Activated CD4-positive, alpha-beta T cell treated with anti-CD3 and anti-CD28 coated beads, Interleukin-2, amount 10 ng/mL, durations not matched to agents 7 days and 5 days (primary cell): ENCODE data around the gene WIZ. TPM values are rescaled to one million over a fixed set of nuclear protein-coding genes. Genes with fewer than 3 reads are reported as not detected.
"Not testable (repeated sequence)": the region's sequence is repeated elsewhere in the genome, so short reads cannot be mapped to it uniquely, and the experiment has no call there.

Experiments
- CTCF ChIA-PET: fragments of 350-600 bp; sonication (Branson Sonifier 250); formaldehyde crosslinking; loops from one replicate; lab custom pipeline; 2021; ENCODE audit warnings: antibody characterized with exemption; lab: Charles Lee
- POLR2A ChIA-PET: fragments of 350-600 bp; sonication (Branson Sonifier 250); formaldehyde crosslinking; loops from one replicate; lab custom pipeline; 2021; ENCODE audit warnings: antibody characterized with exemption; lab: Charles Lee
- DNase-seq: peaks from one replicate; pipeline ENCODE4 v3.0.0-alpha.2; 2020
- H3K27ac Mint-ChIP-seq: one replicate; pipeline ENCODE4 v1.8.0; 2021; ENCODE audit warnings: mild to moderate bottlenecking, moderate library complexity, mixed read lengths
- H3K27me3 Mint-ChIP-seq: one replicate; pipeline ENCODE4 v1.8.0; 2021; ENCODE audit warnings: mixed read lengths
- H3K36me3 Mint-ChIP-seq: one replicate; pipeline ENCODE4 v1.8.0; 2021; ENCODE audit warnings: low read depth, mixed read lengths
- H3K4me1 Mint-ChIP-seq: one replicate; pipeline ENCODE4 v1.8.0; 2021; ENCODE audit warnings: mixed read lengths
- H3K4me3 Mint-ChIP-seq: one replicate; pipeline ENCODE4 v1.8.0; 2021; ENCODE audit warnings: mild to moderate bottlenecking, moderate library complexity, mixed read lengths
- H3K9me3 Mint-ChIP-seq: one replicate; pipeline ENCODE4 v1.8.0; 2021; ENCODE audit warnings: mixed read lengths
- total RNA-seq, 2 experiments: library from RNA; stranded (reverse); gene quantifications; one replicate each; pipeline ENCODE4 v1.2.3, GENCODE V29; 2021

Gene WIZ
- total RNA-seq, 2 experiments from 2014 or later: 28.7 to 31.6 TPM

GRCh38 chr19:15401397-15401710, 48.4 kb downstream of the WIZ start:
- H3K9me3 Mint-ChIP-seq: no peaks in the 10 kb centered on the region
- H3K4me3 Mint-ChIP-seq: no peak overlapping the region
- ChIA-PET CTCF (interaction anchor here (1.1 kb wide), 1 partner anchor 15 kb away, joined by 4 read pairs; no protein-coding TSS in a partner anchor), POLR2A (no interaction called here)
- DNase-seq: no peak
- H3K36me3 Mint-ChIP-seq: peaks cover 27% of the 10 kb centered on the region
- H3K27me3 Mint-ChIP-seq: no peaks in the 10 kb centered on the region
- peaks cover 7% of the 10 kb centered on the region for H3K4me1 Mint-ChIP-seq
- H3K27ac Mint-ChIP-seq: no peak overlapping the region

- no peak overlapping the region for H3K27ac Mint-ChIP-seq
- no peaks in the 10 kb centered on the region for H3K27me3 Mint-ChIP-seq
- ChIA-PET POLR2A (no interaction called here), CTCF (interaction anchor here (0.6 kb wide), 1 partner anchor 164 kb away, joined by 3 read pairs; no protein-coding TSS in a partner anchor)
- H3K4me3 Mint-ChIP-seq: no peak overlapping the region
- H3K9me3 Mint-ChIP-seq: no peaks in the 10 kb centered on the region
- H3K4me1 Mint-ChIP-seq: peaks cover 8% of the 10 kb centered on the region
- no peak for DNase-seq
- peaks cover 32% of the 10 kb centered on the region for H3K36me3 Mint-ChIP-seq
Measured at GRCh38 chr19:15400521-15401396, 49.0 kb downstream of the WIZ start.

GRCh38 chr19:15399635-15400034, 50.1 kb downstream of the WIZ start:
- Mint-ChIP-seq H3K27ac (peak overlapping the region; percentile 9), H3K27me3 (no peaks in the 10 kb centered on the region), H3K9me3 (no peaks in the 10 kb centered on the region), H3K4me3 (no peak overlapping the region), H3K4me1 (peaks cover 5% of the 10 kb centered on the region), H3K36me3 (peaks cover 32% of the 10 kb centered on the region)
- ChIA-PET CTCF (interaction anchor here (1.7 to 1.8 kb wide), 2 partner anchors 12 to 20 kb away, joined by 6 read pairs; partner anchors contain the start of gene AKAP8L), POLR2A (no interaction called here)
- no peak for DNase-seq

- ChIA-PET POLR2A (no interaction called here), CTCF (interaction anchor here (1.7 to 1.8 kb wide), 2 partner anchors 12 to 20 kb away, joined by 6 read pairs; partner anchors contain the start of gene AKAP8L)
- Mint-ChIP-seq H3K27me3 (no peaks in the 10 kb centered on the region), H3K9me3 (no peaks in the 10 kb centered on the region), H3K4me3 (no peak overlapping the region), H3K4me1 (peaks cover 1% of the 10 kb centered on the region), H3K27ac (no peak overlapping the region), H3K36me3 (peaks cover 33% of the 10 kb centered on the region)
- no peak for DNase-seq
Measured at GRCh38 chr19:15399234-15399515, 50.6 kb downstream of the WIZ start.

- H3K4me3 Mint-ChIP-seq: no peak overlapping the region
- H3K36me3 Mint-ChIP-seq: peaks cover 38% of the 10 kb centered on the region
- H3K27ac Mint-ChIP-seq: no peak overlapping the region
- DNase-seq: no peak
- CTCF ChIA-PET: interaction anchor here (1.7 to 1.8 kb wide), 2 partner anchors 13 to 21 kb away, joined by 6 read pairs; partner anchors contain the start of gene AKAP8L
- no peaks in the 10 kb centered on the region for H3K27me3 Mint-ChIP-seq
- POLR2A ChIA-PET: no interaction called here
- H3K9me3 Mint-ChIP-seq: no peaks in the 10 kb centered on the region
- peaks cover 1% of the 10 kb centered on the region for H3K4me1 Mint-ChIP-seq
Measured at GRCh38 chr19:15398501-15399233, 51.1 kb downstream of the WIZ start.

GRCh38 chr19:15397782-15398181, 52.0 kb downstream of the WIZ start:
- Mint-ChIP-seq H3K27me3 (no peaks in the 10 kb centered on the region), H3K27ac (no peak overlapping the region), H3K36me3 (peaks cover 41% of the 10 kb centered on the region), H3K4me3 (no peak overlapping the region), H3K9me3 (no peaks in the 10 kb centered on the region), H3K4me1 (peaks cover 1% of the 10 kb centered on the region)
- ChIA-PET POLR2A (no interaction called here), CTCF (interaction anchor here (0.7 to 1.8 kb wide), 2 partner anchors 13 to 21 kb away, joined by 3 to 6 read pairs; partner anchors contain the start of gene AKAP8L)
- no peak for DNase-seq

- no peak overlapping the region for H3K4me3 Mint-ChIP-seq
Measured at GRCh38 chr19:15397236-15397635, 52.5 kb downstream of the WIZ start.

GRCh38 chr19:15396436-15396835, 53.3 kb downstream of the WIZ start:
- Mint-ChIP-seq H3K9me3 (no peaks in the 10 kb centered on the region), H3K4me3 (no peak overlapping the region), H3K36me3 (peaks cover 42% of the 10 kb centered on the region), H3K4me1 (peaks cover 1% of the 10 kb centered on the region), H3K27me3 (no peaks in the 10 kb centered on the region), H3K27ac (no peak overlapping the region)
- DNase-seq: no peak
- ChIA-PET POLR2A (no interaction called here), CTCF (interaction anchor here (1.3 kb wide), 1 partner anchor 23 kb away, joined by 6 read pairs; the partner anchor contains the start of gene AKAP8L)

More at GRCh38 chr19:15397236-15397635, 52.5 kb downstream of the WIZ start:
- H3K36me3 Mint-ChIP-seq: peaks cover 41% of the 10 kb centered on the region
- no peak for DNase-seq
- ChIA-PET CTCF (interaction anchor here (0.7 to 1.3 kb wide), 2 partner anchors 22 kb away, joined by 3 to 6 read pairs; partner anchors contain the start of gene AKAP8L), POLR2A (no interaction called here)
- H3K4me1 Mint-ChIP-seq: peaks cover 1% of the 10 kb centered on the region
- H3K9me3 Mint-ChIP-seq: no peaks in the 10 kb centered on the region
- H3K27me3 Mint-ChIP-seq: no peaks in the 10 kb centered on the region
- H3K27ac Mint-ChIP-seq: no peak overlapping the region

GRCh38 chr19:15395251-15395650, 54.5 kb downstream of the WIZ start:
- CTCF ChIA-PET: interaction anchor here (0.5 to 1.4 kb wide), 3 partner anchors 9 to 823 kb away, joined by 3 to 4 read pairs (median 3); no protein-coding TSS in a partner anchor
- H3K4me3 Mint-ChIP-seq, H3K27ac Mint-ChIP-seq, H3K9me3 Mint-ChIP-seq, H3K4me1 Mint-ChIP-seq, POLR2A ChIA-PET, H3K27me3 Mint-ChIP-seq, DNase-seq: not testable (repeated sequence)
- H3K36me3 Mint-ChIP-seq: peaks cover 46% of the 10 kb centered on the region

GRCh38 chr19:15394426-15394825, 55.3 kb downstream of the WIZ start:
- POLR2A ChIA-PET: interaction anchor here (0.6 kb wide), 1 partner anchor 104 kb away, joined by 6 read pairs; no protein-coding TSS in a partner anchor
- H3K27ac Mint-ChIP-seq: no peak overlapping the region

GRCh38 chr19:15393963-15394362, 55.8 kb downstream of the WIZ start:
- POLR2A ChIA-PET: interaction anchor here (0.6 kb wide), 1 partner anchor 104 kb away, joined by 6 read pairs; no protein-coding TSS in a partner anchor
- no peak overlapping the region for H3K27ac Mint-ChIP-seq
- H3K27me3 Mint-ChIP-seq: no peaks in the 10 kb centered on the region
- H3K4me3 Mint-ChIP-seq: no peak overlapping the region
- H3K4me1 Mint-ChIP-seq: peaks cover 4% of the 10 kb centered on the region
- no peaks in the 10 kb centered on the region for H3K9me3 Mint-ChIP-seq
- peaks cover 50% of the 10 kb centered on the region for H3K36me3 Mint-ChIP-seq
- no peak for DNase-seq
- CTCF ChIA-PET: interaction anchor here (1.4 kb wide), 1 partner anchor 8 kb away, joined by 4 read pairs; no protein-coding TSS in a partner anchor

More at GRCh38 chr19:15394426-15394825, 55.3 kb downstream of the WIZ start:
- Mint-ChIP-seq H3K9me3 (no peaks in the 10 kb centered on the region), H3K27me3 (no peaks in the 10 kb centered on the region), H3K4me1 (peaks cover 1% of the 10 kb centered on the region), H3K4me3 (no peak overlapping the region), H3K36me3 (peaks cover 48% of the 10 kb centered on the region)
- CTCF ChIA-PET: interaction anchor here (0.5 to 1.4 kb wide), 2 partner anchors 9 to 824 kb away, joined by 3 to 4 read pairs; no protein-coding TSS in a partner anchor
- DNase-seq: no peak

GRCh38 chr19:15390814-15391213, 58.9 kb downstream of the WIZ start:
- CTCF ChIA-PET: interaction anchor here (1.6 kb wide), 1 partner anchor 28 kb away, joined by 6 read pairs; the partner anchor contains the start of gene AKAP8L
- no peaks in the 10 kb centered on the region for H3K27me3 Mint-ChIP-seq
- no peak overlapping the region for H3K27ac Mint-ChIP-seq
- DNase-seq: no peak
- peaks cover 30% of the 10 kb centered on the region for H3K36me3 Mint-ChIP-seq
- no peak overlapping the region for H3K4me3 Mint-ChIP-seq
- H3K4me1 Mint-ChIP-seq: peaks cover 2% of the 10 kb centered on the region
- H3K9me3 Mint-ChIP-seq: no peaks in the 10 kb centered on the region
- POLR2A ChIA-PET: no interaction called here
